ENCODE measurements around the gene DPF3. TPM values are rescaled to one million over a fixed set of nuclear protein-coding genes. Genes with fewer than 3 reads are reported as not detected.
A peak's percentile ranks its signal among the peaks of the same experiment; 100 is the strongest.

Gene DPF3
- total and polyA plus RNA-seq, 2 donors (not counting 1 experiment from before 2014, with no cell fraction given), result 3.4 to 10.2 TPM

DNA sequence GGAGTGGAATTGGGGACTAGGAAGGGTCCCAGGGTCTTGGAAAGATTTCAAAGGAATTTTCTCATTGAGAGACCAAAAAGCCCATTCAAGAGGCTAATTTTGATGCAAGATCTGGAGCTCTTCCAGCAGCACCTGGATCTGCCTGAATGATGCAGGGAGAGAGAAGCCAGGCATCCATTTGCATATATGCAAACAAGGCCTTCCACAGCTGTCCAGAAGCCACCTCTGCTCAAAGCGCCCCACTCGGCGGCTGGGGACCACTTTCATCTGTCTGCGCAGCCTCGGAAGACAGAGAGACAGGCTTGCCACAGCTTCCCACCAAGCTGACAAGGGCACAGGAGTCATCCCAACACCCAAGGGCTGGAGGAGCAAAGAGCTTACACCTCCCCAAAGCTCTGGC lies 295.6 kb downstream of the DPF3 start:
- Histone ChIP-seq H3K4me2 (replicated peaks; ENCODE audit: low read depth, low read length, poor library complexity, severe bottlenecking) (peak overlapping the region; percentile 56), H3K36me3 (replicated peaks in 1 of 2; ENCODE audit: control extremely low read depth in 1 of 2, control insufficient read depth in 1 of 2, extremely low read depth in 1 of 2, insufficient read depth in 2 of 2, low read length in 1 of 2) (no peaks in the 10 kb centered on the region), H3K9me3 (ENCODE audit: control extremely low read depth in 1 of 3, control insufficient read depth in 2 of 3, insufficient read depth in 1 of 3, low read length in 2 of 3) (peaks cover 0 to 9% (median 0%) of the 10 kb centered on the region in 3 donors), H3K27ac (ENCODE audit: low read length in 2 of 2) (no peak overlapping the region), H4K20me1 (ENCODE audit: control insufficient read depth, insufficient read depth, low read length, poor library complexity, severe bottlenecking) (no peaks in the 10 kb centered on the region), H3K27me3 (replicated peaks in 1 of 4; ENCODE audit: control extremely low read depth in 1 of 4, control insufficient read depth in 3 of 4, insufficient read depth in 4 of 4, low read length in 3 of 4) (peaks cover 0 to 11% (median 0%) of the 10 kb centered on the region in 4 experiments), H3K79me2 (ENCODE audit: control insufficient read depth, insufficient read depth, low read length) (no peaks in the 10 kb centered on the region), H3K4me1 (ENCODE audit: control insufficient read depth in 2 of 2, insufficient read depth in 2 of 2, low read length in 2 of 2) (peaks cover 36 to 47% of the 10 kb centered on the region in 2 donors), H3K9ac (ENCODE audit: low read length) (peak overlapping the region; percentile 14), H3K4me3 (ENCODE audit: control extremely low read depth in 1 of 5, extremely low read depth in 1 of 5, insufficient read depth in 1 of 5, low read depth in 2 of 5, low read length in 4 of 5) (peak overlapping the region in 2 of 5 experiments; percentile 1 to 25), H2AFZ (ENCODE audit: insufficient read depth, low read depth, low read length, poor library complexity, severe bottlenecking) (peak overlapping the region; percentile 24)
- CTCF ChIA-PET, result interaction anchor here (0.8 to 1.4 kb wide), 6 partner anchors 10 to 307 kb away, joined by 3 to 6 read pairs (median 4); no protein-coding TSS in a partner anchor
- intact Hi-C loops (cut with micrococcal nuclease), result loop anchor here (5.0 to 10.0 kb wide), 2 partner anchors 81 to 296 kb away; partner anchors contain the start of gene DPF3
- Mint-ChIP-seq H3K4me1 (peaks cover 49% of the 10 kb centered on the region), H3K9me3 (ENCODE audit: insufficient read depth) (no peaks in the 10 kb centered on the region), H3K27me3 (peaks cover 10% of the 10 kb centered on the region), H3K27ac (peak overlapping the region; percentile 26), H3K4me3 (peak overlapping the region; percentile 66)
- WGBS (ENCODE audit: insufficient coverage), result 44% methylated on average over 3 of the region's 5 CpGs
- POLR2A ChIA-PET, result no interaction called here
- no peak for TF ChIP-seq EZH2 (IDR thresholded peaks at IDR 0.05; ENCODE audit: borderline replicate concordance, insufficient read depth, low read depth, low read length, poor library complexity, severe bottlenecking)
- TF ChIP-seq, protein P1, sequence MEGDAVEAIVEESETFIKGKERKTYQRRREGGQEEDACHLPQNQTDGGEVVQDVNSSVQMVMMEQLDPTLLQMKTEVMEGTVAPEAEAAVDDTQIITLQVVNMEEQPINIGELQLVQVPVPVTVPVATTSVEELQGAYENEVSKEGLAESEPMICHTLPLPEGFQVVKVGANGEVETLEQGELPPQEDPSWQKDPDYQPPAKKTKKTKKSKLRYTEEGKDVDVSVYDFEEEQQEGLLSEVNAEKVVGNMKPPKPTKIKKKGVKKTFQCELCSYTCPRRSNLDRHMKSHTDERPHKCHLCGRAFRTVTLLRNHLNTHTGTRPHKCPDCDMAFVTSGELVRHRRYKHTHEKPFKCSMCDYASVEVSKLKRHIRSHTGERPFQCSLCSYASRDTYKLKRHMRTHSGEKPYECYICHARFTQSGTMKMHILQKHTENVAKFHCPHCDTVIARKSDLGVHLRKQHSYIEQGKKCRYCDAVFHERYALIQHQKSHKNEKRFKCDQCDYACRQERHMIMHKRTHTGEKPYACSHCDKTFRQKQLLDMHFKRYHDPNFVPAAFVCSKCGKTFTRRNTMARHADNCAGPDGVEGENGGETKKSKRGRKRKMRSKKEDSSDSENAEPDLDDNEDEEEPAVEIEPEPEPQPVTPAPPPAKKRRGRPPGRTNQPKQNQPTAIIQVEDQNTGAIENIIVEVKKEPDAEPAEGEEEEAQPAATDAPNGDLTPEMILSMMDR (IDR thresholded peaks at IDR 0.05), result no peak
- DNase-seq (peak; percentile 47), ATAC-seq (ENCODE audit: low read depth) (peak; percentile 76)

All from B cell (primary cell).